GM18511 (cell line): ENCODE results near the gene GPRC5C.
"Not testable (repeated sequence)": the region's sequence is repeated elsewhere in the genome, so short reads cannot be mapped to it uniquely, and the experiment has no call there.

Source experiments
- ATAC-seq: cut with Tn5 transposase; IDR thresholded peaks from one replicate; pipeline ENCODE4 v1.9.1; 2021; ENCODE audit warnings: mild to moderate bottlenecking, moderate library complexity; ENCODE audit not compliant: unreplicated experiment

The GPRC5C gene

GRCh38 chr17:74404789-74405188, 27.1 kb upstream of the GPRC5C start:
- ATAC-seq: no peak

GRCh38 chr17:74405311-74405710, 26.6 kb upstream of the GPRC5C start:
- not testable (repeated sequence) for ATAC-seq

GRCh38 chr17:74407384-74407783, 24.5 kb upstream of the GPRC5C start:
- no peak for ATAC-seq

DNA sequence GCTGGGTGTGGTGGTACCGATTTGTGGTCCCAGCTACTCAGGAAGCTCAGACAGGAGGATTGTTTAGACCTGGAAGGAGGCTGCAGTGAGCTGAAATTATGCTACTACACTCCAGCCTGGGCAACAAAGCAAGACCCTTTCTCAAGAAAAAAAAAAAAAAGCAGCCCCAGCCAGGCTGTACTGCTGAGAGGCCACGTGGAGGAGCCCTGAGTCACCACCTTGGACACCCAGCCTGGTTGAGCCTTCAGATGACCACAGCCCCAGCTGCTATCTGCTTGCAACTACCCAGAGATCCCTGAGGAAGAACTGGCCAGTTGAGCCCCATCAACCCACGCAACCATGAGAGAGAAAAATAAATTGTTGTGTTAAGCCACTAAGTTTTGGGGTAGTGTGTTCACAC, 23.6 kb upstream of the GPRC5C start:
- no peak for ATAC-seq

- ATAC-seq: no peak
Observed at GRCh38 chr17:74408815-74409214, 23.1 kb upstream of the GPRC5C start.

- ATAC-seq: no peak
Observed at GRCh38 chr17:74410001-74410443, 21.9 kb upstream of the GPRC5C start.

GRCh38 chr17:74412581-74412980, 19.3 kb upstream of the GPRC5C start:
- ATAC-seq: no peak

DNA sequence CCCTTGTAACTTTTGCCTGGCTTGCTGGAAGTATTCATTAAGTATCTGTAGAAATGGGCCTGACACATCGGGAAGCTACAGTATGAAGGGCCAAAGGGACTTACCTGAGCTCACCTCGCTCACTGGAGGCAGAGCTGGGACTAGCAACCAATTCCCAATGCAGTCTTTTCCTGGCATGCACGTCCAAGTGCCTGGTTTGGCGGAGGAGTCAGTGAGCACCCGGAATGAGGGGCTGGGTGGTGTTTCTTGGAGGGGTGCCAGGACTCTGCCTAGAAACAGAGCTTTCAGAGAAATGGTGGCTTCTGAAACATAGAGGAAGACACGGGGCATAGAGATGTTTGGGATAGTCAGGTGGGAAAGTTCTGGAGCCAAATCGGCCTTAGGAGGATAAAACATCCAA, 18.4 kb upstream of the GPRC5C start:
- ATAC-seq: no peak

DNA sequence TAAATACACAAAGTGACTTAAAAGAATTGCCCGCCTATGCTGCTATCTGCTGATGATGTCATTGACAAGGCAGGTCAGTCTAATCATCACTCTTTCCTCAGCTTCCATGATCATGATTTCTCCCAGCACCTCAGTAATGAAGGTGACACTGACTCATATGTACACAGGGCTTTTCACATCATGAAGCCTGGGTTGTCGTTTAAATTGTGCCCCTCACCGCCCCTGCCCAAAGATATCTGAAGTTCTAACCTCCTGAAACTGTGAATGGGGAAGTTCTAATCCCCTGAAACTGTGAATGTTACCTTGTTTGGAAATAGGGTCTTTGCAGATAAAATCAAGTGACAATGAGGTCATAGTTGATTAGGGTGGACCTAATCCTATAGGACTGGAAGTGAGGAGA, 17.4 kb upstream of the GPRC5C start:
- ATAC-seq: no peak

- ATAC-seq: no peak
Observed at GRCh38 chr17:74415608-74416396, 16.1 kb upstream of the GPRC5C start.

- peak; percentile 78 for ATAC-seq
Observed at GRCh38 chr17:74417178-74418045, 14.5 kb upstream of the GPRC5C start.

DNA sequence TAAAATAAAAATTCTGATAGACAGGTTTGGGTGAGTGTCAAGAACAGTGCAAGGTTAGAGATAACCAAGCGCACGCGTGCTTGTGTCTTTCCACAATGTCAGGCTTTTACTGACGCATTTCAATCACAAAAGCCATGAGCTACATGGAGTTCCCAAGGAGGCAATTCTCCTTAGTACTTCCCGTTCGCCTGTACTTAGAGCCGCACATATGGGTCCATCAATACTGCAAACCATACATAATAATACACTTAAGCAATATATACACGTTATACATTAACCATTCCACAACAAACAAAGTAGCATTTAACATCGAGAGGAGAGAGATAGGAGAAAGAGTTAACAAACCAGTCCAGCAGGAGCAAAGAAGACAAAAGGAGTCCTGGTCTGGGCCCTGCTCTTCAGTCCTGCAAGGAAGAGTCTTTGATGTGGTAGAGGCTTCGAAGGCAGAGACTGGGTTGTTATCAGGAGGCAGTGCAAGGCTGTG, 11.9 kb upstream of the GPRC5C start:
- no peak for ATAC-seq

GRCh38 chr17:74424117-74424516, 7.8 kb upstream of the GPRC5C start:
- ATAC-seq: no peak

GRCh38 chr17:74424657-74425056, 7.2 kb upstream of the GPRC5C start:
- no peak for ATAC-seq

GRCh38 chr17:74426551-74427047, 5.3 kb upstream of the GPRC5C start:
- ATAC-seq: no peak

- ATAC-seq: no peak
Observed at GRCh38 chr17:74427048-74427762, 4.7 kb upstream of the GPRC5C start.

- no peak for ATAC-seq
Observed at GRCh38 chr17:74427763-74428153, 4.1 kb upstream of the GPRC5C start.

- ATAC-seq: peak; percentile 22
Observed at GRCh38 chr17:74429604-74430384, 2.1 kb upstream of the GPRC5C start.

- no peak for ATAC-seq
Observed at GRCh38 chr17:74430385-74430705, 1.5 kb upstream of the GPRC5C start.
